HL-60 (cell line): Measurements from ENCODE around the gene FYB2.

Experiments
- DNase-seq, 2 experiments: peaks; one replicate each; pipeline ENCODE4 v3.0.0-alpha.2; 2010 to 2020; ENCODE audit warnings: low read depth in 1 of 2, low spot score in 1 of 2
- H3K27ac ChIP-seq: fragments of 250-450 bp; sonication (Bioruptor Pico); replicated peaks from 2 replicates; pipeline ENCODE4 v1.5.1; 2020; ENCODE audit warnings: mild to moderate bottlenecking, moderate library complexity
- H3K27me3 ChIP-seq: fragments of 250-450 bp; sonication (Bioruptor Pico); 2 replicates; pipeline ENCODE4 v1.5.1; 2021; ENCODE audit warnings: mild to moderate bottlenecking, moderate library complexity; ENCODE audit not compliant: insufficient read depth, poor library complexity, severe bottlenecking
- H3K4me3 ChIP-seq: replicated peaks from 2 replicates; pipeline ENCODE4 v1.5.1; 2011; ENCODE audit warnings: mild to moderate bottlenecking, control low read depth, low read length; ENCODE audit not compliant: insufficient read depth
- GABPA ChIP-seq: IDR thresholded peaks from 2 replicates; pipeline ENCODE4 v1.6.1; 2012; ENCODE audit warnings: low read depth
- POLR2AphosphoS5 ChIP-seq: IDR thresholded peaks from 2 replicates; pipeline ENCODE4 v1.6.1; 2012; ENCODE audit warnings: low read depth
- SPI1 ChIP-seq: IDR thresholded peaks from 2 replicates; pipeline ENCODE4 v1.6.1; 2012; ENCODE audit warnings: low read depth, mild to moderate bottlenecking, borderline replicate concordance
- TF ChIP-seq, protein P1 (sequence below): IDR thresholded peaks from 2 replicates; pipeline ENCODE4 v1.6.1; 2012; ENCODE audit warnings: low read depth; ENCODE audit not compliant: insufficient replicate concordance
- TF ChIP-seq, protein P2 (sequence below): IDR thresholded peaks from one replicate; pipeline ENCODE4 v1.5.1; 2011; ENCODE audit warnings: low read length, control low read depth, inconsistent platforms; ENCODE audit not compliant: insufficient read depth

FYB2 gene

DNA sequence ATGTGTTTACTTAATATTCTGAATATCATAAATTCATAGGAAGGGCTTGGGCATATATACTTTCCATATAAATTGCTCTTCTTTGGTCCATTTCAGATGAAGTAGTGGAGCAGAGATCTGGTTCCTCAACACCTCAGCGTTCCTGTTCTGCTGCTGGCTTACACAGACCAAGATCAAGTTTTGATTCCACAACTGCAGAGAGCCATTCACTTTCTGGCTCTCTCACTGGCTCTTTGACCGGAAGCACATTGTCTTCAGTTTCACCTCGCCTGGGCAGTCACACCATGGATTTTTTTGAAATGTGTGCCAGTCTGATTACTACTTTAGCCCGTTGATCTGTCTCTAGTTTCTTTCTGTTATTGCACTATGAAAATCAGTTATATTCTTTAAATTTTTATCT lies 111.8 kb downstream of the FYB2 start:
- Histone ChIP-seq H3K4me3 (no peak overlapping the region), H3K27me3 (peaks cover 2% of the 10 kb centered on the region), H3K27ac (no peak overlapping the region)
- TF ChIP-seq, protein P1, sequence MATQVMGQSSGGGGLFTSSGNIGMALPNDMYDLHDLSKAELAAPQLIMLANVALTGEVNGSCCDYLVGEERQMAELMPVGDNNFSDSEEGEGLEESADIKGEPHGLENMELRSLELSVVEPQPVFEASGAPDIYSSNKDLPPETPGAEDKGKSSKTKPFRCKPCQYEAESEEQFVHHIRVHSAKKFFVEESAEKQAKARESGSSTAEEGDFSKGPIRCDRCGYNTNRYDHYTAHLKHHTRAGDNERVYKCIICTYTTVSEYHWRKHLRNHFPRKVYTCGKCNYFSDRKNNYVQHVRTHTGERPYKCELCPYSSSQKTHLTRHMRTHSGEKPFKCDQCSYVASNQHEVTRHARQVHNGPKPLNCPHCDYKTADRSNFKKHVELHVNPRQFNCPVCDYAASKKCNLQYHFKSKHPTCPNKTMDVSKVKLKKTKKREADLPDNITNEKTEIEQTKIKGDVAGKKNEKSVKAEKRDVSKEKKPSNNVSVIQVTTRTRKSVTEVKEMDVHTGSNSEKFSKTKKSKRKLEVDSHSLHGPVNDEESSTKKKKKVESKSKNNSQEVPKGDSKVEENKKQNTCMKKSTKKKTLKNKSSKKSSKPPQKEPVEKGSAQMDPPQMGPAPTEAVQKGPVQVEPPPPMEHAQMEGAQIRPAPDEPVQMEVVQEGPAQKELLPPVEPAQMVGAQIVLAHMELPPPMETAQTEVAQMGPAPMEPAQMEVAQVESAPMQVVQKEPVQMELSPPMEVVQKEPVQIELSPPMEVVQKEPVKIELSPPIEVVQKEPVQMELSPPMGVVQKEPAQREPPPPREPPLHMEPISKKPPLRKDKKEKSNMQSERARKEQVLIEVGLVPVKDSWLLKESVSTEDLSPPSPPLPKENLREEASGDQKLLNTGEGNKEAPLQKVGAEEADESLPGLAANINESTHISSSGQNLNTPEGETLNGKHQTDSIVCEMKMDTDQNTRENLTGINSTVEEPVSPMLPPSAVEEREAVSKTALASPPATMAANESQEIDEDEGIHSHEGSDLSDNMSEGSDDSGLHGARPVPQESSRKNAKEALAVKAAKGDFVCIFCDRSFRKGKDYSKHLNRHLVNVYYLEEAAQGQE = no peak
- no peak for TF ChIP-seq GABPA
- TF ChIP-seq, protein P2, sequence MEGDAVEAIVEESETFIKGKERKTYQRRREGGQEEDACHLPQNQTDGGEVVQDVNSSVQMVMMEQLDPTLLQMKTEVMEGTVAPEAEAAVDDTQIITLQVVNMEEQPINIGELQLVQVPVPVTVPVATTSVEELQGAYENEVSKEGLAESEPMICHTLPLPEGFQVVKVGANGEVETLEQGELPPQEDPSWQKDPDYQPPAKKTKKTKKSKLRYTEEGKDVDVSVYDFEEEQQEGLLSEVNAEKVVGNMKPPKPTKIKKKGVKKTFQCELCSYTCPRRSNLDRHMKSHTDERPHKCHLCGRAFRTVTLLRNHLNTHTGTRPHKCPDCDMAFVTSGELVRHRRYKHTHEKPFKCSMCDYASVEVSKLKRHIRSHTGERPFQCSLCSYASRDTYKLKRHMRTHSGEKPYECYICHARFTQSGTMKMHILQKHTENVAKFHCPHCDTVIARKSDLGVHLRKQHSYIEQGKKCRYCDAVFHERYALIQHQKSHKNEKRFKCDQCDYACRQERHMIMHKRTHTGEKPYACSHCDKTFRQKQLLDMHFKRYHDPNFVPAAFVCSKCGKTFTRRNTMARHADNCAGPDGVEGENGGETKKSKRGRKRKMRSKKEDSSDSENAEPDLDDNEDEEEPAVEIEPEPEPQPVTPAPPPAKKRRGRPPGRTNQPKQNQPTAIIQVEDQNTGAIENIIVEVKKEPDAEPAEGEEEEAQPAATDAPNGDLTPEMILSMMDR = no peak
- no peak for TF ChIP-seq SPI1
- TF ChIP-seq POLR2AphosphoS5 = no peak
- DNase-seq = no peak

DNA sequence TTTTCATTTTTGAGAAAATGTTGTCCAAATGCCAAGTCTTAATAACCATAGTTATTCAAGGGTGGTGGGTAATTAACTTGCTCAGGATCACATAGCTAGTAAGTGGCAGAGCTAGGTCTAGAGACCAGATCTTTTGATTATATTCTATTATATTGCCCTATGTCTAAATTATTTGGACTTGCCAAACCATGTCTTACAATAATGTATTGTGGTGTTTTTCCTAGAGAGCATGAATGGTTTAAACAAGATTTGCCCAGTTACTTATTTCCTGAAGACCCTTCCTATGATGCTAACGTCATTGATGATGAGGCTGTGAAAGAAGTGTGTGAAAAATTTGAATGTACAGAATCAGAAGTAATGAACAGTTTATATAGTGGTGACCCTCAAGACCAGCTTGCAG lies 115.5 kb downstream of the FYB2 start:
- TF ChIP-seq GABPA (no peak), SPI1 (no peak), POLR2AphosphoS5 (no peak)
- TF ChIP-seq, protein P1 = no peak
- TF ChIP-seq, protein P2 = no peak
- H3K27ac ChIP-seq = no peak overlapping the region
- no peak for DNase-seq
- no peak overlapping the region for H3K4me3 ChIP-seq
- no peaks in the 10 kb centered on the region for H3K27me3 ChIP-seq

DNA sequence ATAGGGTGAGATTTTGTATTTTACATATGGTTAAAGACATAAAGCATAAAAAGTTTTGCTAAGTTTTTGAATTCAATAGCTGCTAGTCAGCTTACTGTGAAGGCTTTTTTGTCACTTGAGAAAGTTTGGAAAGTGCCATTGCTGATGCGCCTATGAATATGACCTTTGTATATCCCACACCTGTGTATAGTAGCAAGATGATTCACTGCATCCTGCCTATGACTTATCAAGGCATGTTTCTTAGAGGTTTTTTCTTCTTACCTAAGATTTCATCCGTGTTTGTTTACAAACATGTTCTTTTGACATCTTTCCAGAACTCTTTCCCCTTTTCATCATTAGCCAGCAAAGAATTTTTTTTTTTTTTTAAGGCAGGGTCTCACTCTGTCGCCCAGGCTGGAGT lies 122.5 kb downstream of the FYB2 start:
- Histone ChIP-seq H3K27me3 (no peaks in the 10 kb centered on the region), H3K4me3 (no peak overlapping the region), H3K27ac (no peak overlapping the region)
- TF ChIP-seq, protein P1 = no peak
- no peak for TF ChIP-seq POLR2AphosphoS5
- TF ChIP-seq, protein P2 = no peak
- TF ChIP-seq SPI1 = no peak
- TF ChIP-seq GABPA = no peak
- no peak for DNase-seq
